Inflammatory macrophage treated with lipopolysaccharide for 1 hour (primary cell): ENCODE data around the gene GNS.
"Not testable (repeated sequence)": the region's sequence is repeated elsewhere in the genome, so short reads cannot be mapped to it uniquely, and the experiment has no call there.

ENCODE experiments used
- DNase-seq, 2 donors: peaks; one replicate each; pipeline ENCODE4 v3.0.0-alpha.2; 2020 to 2022

GNS gene

DNA sequence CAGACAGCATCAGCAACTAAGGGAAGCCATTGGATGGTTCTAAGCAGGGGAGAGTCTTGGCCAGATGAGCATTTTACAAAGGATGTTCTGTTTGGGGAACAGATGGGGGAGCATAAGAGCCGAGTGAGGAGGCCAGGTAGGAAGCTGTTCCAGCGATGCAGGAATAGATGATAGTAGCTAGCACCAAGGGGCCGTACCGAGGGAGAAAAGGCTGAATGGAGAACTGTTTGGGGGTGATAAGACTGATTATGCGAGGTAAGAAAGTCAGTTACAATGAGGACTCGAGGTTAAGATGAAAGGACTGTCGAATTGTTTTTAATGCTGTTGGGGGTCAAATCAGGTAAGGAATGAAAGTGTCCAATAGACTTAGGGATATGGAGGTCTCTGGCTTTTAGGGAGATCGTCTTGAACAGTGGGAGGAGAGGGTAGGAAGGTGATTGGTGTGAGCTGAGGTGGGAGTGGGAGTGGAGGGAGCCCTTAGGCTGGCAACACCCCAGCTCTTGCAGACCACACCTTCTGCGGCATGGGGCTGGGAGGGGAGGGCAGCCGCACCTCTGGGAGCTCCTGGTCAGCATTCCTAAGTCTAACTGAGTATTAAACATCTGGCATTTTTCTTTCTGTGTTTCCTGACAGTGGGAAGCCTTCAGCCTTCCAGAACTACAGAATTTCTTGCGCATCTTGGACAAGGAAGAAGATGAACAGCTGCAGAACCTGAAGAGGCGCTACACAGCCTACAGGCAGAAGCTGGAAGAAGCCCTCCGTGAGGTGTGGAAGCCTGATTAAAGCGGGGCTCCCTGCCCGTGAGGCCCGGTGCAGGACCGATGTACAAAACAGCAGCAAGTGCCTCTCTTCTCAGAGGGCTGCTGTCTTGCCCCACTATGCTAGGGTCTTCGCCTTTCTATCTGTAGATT is 64.8 kb downstream of the GNS start:
- DNase-seq, result no peak

DNA sequence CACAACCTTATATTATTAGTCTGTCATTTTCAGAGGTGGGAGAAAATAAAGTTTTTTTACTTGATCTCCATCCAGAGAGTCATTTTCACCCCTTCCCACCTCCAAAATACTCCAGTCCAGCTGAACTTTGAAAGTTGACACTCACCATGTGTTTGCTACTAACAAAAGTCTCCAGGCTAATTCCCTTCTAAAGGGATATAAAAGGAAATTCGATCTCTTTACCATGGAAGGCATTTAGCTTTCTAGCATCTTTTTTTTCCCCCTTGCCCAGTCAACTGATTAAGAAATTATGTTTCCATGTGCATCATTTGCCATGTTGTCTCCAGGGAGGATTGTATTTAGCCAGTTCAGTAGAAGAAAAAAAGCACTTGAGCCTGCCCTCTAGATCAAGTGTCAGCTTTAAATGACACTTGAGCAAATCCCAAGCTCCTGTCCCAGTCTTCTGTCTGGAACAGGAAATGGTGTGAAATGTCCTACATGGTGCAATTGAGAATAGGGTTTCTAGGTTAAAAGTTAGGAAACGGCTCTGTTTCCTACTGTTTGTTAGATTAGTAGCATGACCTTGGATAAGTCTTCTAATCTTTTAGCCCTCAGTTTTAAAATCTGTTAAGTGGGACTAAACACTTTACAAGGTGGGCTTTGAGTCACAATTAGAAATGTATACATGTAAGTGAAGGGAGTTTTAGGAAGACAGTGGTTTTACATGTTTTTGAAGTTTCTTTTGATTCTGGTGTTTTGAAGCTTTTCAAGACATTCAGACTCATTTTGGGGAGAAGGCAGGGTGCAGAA is 67.2 kb downstream of the GNS start:
- DNase-seq, result peak; percentile 39 to 69

DNA sequence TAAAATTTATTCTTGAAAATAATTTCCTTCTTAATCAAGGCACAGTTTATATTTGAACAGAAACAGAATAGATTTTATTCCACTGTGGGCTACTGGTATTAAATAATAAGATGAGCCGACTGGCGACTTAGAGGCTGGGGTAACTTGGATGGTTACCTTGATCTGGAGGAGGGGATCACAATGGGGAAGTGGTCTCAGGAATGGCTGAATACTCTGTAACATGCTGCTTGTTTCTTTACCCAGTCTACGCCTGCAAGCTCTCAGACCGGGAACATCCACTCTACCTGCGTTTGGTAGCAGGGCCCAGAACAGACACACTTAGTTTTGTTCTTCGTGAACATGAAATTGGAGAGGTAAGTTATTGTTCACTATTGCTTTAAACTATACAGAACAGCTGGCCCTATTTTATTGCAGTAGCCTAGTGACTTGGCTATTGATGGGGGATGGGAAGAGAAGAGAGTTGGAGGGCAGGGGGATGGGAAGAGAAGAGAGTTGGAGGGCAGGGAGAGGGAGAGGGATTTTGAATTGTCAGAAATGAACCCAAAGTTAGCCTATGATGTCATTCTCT is 67.9 kb downstream of the GNS start:
- DNase-seq, result no peak

DNA sequence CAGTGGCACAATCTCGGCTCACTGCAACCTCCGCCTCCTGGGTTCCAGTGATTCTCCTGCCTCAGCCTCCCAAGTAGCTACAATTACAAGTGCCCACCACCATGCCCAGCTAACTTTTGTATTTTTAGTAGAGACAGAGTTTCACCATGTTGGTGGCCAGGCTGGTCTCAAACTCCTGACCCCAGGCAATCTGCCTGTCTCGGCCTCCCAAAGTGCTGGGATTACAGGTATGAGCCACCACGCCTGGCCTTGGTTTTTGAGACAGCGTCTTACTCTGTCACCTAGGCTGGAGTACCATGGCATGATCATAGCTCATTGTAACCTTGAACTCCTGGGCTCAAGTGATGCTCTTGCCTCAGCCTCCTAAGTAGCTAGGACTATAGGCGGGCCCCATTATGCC is 69.0 kb downstream of the GNS start:
- not testable (repeated sequence) for DNase-seq

DNA sequence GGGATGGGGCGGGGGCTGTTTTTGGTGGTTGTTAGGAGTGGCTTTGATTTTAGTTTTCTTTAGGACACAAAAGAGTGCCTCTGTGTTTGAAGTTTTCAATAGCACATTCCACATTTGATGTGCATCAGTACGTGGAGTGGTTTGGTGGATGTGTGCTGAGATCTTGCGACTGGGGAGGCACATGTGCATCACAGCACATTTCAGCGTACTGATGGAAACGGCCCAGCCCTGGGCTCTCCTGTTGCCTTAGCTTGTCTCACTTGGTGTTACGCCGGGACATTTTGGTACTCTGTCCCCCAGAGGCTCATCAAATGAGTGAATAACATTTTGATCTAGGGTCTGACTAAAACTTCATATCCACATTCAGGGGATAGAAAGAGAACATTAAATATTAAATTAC is 70.5 kb downstream of the GNS start:
- no peak for DNase-seq

DNA sequence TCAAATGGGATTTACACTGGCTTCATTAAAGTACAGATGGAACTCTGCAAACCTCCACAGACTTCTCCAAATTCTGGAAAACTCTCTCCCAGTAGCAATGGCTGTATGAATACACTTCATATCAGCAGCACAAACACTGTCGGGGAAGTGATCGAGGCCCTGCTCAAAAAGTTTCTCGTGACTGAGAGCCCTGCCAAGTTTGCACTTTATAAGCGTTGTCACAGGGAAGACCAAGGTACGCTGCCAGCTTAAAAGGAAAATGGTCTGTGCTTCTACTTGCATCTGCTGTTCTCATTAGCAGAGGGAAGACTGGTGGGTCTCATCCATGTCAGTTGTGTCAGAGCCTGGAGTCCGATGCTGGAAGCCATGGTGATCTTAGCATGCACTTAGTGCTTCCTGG is 71.0 kb downstream of the GNS start:
- no peak for DNase-seq

DNA sequence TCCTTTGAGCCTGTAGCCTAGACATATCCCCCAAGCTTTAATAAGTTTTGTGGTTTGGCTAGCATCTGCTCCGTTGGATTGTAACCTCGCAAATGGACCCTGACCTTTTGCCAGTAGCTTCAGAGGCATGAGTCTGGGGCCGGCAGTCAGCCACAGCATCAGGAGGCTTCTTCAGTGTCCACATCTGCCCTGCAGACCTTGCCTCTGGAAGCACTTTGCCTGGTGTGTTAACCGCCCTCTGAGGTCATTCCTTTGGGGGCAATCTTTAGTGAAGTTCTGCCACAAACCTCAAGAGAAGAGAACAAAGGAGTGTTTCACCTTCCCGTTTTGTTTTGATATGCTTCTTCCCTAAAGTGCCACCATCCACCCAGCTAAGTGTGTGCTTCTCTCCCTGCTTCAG is 71.4 kb downstream of the GNS start:
- DNase-seq, result no peak

DNA sequence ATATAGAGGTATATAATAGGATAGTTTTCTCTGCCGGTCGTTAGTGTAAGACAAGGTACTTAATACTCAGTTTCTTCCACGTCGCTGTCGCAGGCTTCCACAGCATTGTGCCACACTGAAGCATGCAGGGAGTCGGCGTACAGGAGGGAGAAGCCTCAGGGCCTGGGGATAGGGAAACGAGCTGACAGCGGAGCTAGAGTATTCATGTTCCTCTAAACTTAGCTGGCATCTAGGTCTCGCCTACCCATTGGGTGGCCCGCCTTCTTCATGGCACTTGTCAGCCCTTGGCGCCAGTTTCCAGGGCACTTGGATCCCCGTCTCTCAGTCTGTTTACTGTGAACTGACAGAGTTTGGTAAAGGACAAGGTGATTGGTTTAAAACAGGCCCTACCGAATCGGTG is 73.6 kb downstream of the GNS start:
- DNase-seq, result no peak

DNA sequence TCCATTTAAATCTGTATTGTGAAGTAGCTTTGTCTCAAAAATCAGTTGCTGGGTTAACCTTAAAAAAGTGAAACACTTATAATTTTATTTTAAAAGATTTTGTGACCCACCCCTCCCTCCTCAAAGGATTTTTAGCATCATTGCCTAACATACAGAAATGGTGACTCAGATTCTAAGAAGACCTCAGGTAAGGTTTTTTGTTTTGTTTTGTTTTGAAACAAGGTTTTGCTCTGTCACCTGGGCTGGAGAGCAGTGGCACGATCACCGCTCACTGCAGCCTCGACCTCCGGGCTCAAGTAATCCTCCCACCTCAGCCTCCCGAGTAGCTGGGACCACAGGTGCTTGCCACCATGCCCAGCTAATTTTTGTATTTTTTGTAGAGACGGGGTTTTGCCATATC is 74.2 kb downstream of the GNS start:
- no peak for DNase-seq

DNA sequence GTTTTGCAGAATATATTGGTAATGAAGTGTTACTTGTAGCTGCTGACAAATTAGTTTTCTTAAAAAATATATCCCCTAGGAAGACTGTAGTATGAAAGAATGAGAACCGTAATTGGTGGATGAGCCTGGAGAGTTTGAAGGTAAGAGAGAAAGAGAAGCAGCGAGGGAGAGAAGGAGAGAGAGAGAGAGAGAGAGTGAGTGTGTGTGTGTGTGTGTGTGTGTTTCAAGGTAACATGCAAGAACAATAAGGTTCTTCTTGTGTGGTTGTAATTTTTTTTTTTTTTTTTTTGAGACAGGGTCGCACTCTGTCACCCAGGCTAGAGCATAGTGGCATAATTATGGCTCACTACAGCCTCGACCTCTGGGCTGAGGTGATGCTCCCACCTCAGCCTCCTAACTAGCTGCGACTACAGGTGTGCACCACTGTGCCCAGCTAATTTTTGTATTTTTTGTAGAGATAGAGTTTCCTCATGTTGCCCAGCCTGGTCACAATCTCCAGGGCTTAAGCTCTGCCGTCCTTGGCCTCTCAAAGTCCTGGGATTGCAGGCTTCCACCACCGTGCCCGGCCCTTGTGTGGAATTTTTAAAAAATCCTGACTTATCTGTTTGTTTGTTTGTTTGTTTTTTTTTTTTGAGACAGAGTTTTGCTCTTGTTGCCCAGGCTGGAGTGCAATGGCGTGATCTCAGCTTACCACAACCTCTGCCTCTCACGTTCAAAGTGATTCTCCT is 75.2 kb downstream of the GNS start:
- DNase-seq, result no peak

DNA sequence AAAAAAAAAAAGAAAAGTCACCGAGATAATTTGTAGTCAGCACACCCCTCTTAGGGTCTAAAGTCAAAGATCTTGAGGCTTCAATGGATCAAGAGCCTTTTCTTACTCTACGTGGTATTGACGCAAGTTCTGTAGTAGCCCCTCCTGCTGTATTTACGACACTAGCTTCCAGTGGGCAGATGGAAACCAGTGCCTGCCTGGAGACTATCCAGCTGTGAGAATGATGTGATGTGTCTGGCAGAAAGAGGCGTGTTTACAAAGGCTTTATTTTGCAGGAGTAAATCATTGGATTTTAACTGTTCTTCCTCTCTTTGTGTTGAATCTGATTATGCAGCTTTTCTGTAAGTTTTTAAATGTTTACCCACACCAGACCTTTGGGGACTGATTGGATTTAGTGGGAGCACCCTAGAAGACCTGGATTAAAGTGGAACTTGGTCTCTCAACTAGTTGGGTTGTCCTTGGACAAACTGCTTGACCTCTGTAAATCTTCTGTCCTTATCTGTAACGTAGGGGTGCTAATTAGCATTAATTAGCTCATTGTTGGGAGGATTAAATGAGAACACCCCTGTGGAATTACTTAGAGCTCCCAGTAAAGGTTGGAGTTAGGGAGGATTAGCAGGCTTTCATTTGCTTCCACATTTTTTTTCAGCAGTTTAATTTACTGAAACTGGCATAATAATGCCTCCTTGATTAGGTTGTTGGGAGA is 76.5 kb downstream of the GNS start:
- DNase-seq, result no peak

DNA sequence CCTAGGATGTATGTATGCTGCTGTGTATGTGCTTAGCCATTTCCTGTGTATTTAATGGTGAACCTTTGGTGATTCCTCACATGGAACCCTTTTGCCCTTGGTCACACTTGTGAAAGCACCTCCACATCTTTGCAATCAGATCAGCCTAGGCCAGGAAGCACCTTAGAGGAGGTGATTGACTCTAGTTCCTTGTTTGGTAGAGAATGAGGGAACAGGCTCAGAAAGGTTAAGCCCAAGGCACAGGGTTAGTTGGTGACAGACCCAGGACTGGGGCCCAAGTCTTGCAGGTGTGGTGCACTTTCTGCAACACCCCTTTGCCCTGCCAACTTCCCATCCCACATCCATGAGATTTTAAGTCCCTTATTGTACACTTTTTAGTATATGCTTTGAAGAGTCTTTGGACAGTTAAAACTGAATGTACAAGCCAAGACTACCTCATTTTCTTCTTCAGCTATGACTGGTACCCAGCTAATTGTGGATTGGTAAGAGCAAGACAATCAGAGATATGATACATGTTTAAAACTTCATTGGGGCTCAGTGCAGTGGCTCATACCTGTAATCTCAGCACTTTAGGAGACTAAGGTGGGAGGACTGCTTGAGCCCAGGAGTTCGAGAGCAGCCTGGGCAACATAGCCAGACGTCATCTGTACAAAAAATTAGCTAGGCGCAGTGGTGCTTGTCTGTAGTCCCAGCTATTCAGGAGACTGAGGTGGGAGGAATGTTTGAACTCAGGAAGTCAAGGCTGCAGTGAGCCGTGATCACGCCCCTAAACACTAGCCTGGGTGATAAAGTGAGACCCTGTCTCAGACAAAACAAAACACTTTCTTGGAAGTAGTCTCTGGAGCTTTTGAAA is 77.8 kb downstream of the GNS start:
- no peak for DNase-seq

DNA sequence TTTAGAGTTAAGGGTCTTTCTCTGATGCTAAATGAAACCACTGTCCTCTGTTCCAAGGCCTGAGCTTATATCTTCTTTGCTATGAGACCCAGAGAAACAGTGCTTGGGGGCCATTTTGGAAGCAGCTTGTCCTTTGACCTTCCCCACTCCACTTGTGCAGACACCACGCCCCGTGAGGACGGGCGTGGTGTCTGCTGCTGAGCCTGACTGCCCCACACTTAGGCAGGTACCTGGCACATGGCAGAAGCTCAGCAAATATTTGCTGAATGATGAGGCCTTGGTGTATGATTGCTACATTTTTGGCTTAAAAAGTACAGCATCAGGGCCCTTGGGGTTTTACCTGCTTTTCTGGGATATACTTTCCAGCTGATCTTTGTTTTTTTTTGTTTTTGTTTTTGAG is 79.0 kb downstream of the GNS start:
- no peak for DNase-seq

DNA sequence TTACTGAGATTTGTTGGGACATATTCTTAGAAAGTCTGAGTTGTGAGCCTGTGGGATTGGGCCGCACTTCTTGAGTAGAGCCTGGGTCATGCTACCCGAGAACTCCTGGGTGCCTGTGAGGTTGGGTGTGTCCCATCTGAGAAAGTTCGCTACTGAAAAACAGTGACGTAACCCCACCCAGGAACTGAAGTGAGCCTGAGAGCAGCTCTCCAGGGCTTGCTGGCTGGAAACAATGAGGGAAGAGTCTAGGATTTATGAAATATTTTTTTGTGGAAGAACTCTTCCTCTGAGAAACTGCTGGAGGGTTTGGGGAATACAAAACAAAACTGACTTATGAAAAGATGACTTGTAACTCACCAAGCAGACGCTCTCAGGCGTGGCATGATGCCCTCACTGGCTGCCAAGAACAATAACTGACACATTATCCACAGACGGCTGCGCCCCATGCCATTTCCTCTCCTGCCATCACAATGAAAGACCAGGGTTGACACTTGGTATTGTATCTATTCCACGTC is 79.7 kb downstream of the GNS start:
- peak; percentile 44 to 53 for DNase-seq

DNA sequence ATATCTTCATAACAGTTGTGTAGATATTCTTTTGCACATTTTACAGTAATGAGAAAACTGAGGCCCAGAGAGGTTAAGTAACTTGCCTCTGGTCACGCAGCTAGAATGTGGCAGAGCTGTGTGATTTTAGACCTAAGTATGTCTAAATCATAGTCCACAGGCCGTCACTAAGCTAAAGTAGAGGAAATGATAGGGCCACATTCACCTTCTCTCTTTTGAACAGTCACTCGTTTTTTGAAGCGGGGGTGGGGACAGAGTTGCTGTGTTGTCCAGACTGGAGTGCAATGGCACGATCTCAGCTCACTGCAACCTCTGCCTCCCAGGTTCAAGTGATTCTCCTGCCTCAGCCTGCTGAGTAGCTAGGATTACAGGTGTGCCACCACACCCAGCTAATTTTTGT is 80.4 kb downstream of the GNS start:
- DNase-seq, result no peak

DNA sequence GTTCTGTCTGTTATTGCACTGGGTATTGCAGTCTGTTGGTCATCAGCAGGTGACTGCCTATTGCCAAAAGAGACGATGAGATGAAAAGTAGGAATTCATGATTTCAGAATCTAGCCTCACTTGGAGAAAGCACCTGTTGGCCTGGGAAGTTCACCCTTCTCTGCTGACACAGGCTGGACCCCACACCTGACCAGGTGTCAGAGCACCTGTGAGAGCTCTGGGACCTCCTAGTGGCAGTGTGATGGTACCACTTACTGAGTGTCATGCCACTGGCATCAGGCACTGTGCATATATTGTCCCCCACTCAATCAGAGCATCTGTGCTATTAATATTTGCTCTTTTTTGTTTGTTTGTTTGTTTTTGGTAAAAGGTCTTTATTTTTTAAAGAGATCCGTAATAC is 81.0 kb downstream of the GNS start:
- DNase-seq, result no peak

DNA sequence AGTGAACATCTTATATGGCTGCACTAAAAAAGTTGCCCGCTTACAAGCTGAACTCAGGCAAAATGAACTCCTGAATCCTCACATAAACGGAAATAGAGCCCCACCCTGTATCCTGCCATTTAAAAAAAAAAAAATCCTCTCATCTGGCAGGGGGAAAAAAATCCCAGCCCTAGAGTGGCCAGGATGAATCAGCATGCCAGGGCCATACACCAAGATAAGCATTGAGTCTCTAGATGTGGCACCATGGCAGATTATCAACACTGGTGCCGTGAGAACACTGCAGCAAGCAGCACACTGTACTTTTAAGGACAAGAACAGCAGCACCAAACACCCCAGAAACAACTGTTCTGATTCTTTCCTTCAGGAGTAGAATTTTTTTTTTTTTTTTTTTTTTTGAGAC is 83.4 kb downstream of the GNS start:
- DNase-seq, result no peak

DNA sequence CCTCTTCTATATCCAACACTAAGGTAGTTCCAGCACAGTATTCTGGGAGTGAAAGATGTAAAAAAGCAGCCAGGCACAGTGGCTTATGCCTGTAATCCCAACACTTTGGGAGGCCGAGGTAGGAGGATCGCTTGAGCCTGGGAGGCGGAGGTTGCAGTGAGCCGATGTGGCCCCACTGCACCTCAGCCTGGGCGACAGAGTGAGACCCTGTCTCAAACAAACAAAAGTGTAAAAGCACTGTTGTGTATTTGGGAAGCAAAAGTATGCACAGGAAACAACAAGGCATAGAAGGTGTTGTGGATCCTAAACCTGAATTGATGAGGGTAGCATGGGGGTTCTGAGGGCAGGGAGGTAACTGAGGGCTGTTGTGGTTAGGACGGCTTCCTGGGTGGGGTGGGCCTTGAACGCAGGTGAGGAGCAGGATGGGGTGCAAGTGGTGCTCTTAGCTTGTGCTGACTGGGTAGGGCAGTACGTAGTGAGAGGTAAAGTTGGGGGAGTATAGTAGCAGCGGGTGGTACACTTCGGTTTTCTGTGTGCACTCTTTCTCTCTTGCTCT is 84.8 kb downstream of the GNS start:
- no peak for DNase-seq

DNA sequence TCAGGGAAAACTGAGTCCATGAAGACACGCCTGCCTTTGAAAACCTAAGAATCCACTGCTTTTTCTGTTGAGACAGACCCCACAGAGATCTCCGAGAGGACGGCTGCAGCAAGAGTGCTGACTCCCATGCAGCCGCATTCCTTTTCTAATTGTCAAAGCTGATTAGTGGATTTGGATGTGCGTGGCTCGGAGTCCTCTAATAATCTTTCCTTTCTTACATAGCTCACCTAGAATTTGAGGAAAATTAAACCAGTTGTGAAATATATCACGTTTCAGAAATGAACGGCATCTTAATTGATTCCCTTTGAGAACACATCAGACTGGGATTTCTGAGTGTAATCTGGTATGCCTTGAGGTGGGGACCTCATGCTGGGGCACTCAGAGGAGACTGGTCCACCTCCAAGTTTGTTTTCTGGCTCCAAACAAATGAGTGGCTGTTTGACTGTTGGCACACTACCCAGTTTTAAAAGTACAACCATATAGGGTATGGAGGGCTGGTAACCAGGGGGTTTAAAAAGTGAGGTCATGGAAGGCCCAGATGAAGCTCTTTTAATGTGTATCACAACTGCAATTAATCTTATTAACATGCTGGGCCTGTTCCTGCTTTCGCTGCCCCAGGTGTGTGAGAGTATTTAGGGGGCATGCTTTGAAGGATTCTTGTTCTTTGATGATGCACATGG is 85.6 kb downstream of the GNS start:
- no peak for DNase-seq

DNA sequence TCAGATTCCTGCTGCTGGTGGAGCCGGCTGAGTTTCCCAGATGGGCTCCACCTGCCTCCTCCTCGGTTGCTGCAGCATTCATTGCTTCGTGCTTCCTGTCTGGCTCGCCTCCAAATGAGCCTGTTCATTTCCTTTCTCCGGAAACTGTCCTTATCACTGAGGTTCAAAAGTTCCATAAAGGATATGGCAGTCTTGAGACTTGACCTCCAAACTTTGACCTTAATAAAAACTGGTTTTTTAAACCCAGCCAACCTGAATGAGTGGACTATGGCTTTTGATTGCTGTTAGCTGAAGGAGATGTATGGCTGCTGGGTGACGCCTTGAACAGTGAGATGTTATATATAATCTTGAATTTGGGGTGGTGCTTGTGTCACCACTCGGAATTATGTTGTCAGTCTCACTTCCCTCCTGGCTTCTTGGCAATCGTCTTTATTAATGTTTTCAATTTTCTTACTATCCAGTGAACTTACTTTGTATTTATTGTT is 86.2 kb downstream of the GNS start:
- DNase-seq, result no peak
